HUES6 (cell line): ENCODE data around the gene CYTH1.
"Not testable (repeated sequence)": the region's sequence is repeated elsewhere in the genome, so short reads cannot be mapped to it uniquely, and the experiment has no call there.

Source experiments
- H3K27ac ChIP-seq: 2 replicates; pipeline ENCODE4 v1.7.0; 2013; ENCODE audit warnings: low read depth, mild to moderate bottlenecking, low read length, inconsistent platforms
- H3K27me3 ChIP-seq: 2 replicates; pipeline ENCODE4 v1.6.1; 2013; ENCODE audit warnings: low read length; ENCODE audit not compliant: control insufficient read depth, insufficient read depth
- H3K36me3 ChIP-seq: 2 replicates; pipeline ENCODE4 v1.6.1; 2013; ENCODE audit warnings: low read length; ENCODE audit not compliant: control insufficient read depth, insufficient read depth
- H3K4me1 ChIP-seq: 2 replicates; pipeline ENCODE4 v1.6.1; 2013; ENCODE audit warnings: low read length; ENCODE audit not compliant: control insufficient read depth, insufficient read depth
- H3K4me3 ChIP-seq: 2 replicates; pipeline ENCODE4 v1.5.1; 2013; ENCODE audit warnings: low read depth, low read length
- H3K9ac ChIP-seq: one replicate; pipeline ENCODE4 v1.6.1; 2013; ENCODE audit warnings: mild to moderate bottlenecking, low read length
- H3K9me3 ChIP-seq: 2 replicates; pipeline ENCODE4 v1.6.1; 2013; ENCODE audit warnings: low read depth, low read length; ENCODE audit not compliant: control insufficient read depth, insufficient read depth

The CYTH1 gene

DNA sequence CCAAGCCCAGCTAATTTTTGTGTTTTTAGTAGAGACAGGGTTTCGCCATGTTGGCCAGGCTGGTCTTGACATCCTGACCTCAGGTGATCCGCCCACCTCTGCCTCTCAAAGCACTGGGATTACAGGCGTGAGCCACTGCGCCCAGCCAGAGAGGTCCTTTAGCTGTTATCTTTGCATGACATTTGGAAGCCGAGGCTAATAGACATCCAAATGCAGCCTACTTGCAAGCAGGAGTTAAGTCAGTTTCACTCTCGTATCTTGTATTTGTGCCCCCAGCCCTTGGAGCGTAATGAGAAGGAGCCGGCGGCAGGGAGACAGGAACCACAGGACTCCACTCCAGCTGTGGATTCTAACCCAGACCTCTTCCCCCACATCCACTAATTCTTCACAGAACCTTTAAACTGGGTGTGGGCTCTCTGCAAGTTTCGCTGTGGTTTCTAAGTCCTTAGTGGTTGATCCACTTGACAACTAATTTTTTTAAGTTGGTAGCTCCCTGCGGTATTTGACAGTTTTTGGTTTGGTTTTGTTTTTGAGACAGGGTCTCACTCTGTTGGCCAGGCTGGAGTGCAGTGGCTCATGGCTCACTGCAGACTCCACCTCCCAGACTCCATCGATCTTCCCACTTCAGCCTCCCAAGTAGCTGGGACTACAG lies 3.1 kb upstream of the CYTH1 start:
- no peaks in the 10 kb centered on the region for H3K27me3 ChIP-seq

DNA sequence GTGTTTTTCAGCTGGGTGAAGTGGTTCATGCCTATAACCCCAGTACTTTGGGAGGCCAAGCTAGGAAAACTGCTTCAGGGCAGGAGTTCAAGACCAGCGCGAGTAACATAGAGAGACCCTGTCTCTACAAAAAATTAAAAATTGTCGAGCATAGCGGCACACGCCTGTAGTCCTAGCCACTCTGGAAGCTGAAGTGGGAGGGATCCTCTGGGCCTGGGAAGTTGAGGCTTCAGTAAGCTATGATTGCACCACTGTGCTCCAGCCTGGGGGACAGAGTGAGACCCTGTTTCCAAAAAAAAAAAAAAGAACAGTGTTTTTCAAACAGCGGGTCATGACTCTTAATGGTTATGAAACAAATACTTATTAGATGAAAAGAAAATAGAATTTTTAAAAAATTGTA lies 2.3 kb upstream of the CYTH1 start:
- no peaks in the 10 kb centered on the region for H3K9me3 ChIP-seq
- 0 out of 2 replicates have a peak, but pooled peaks cover 3% of the 10 kb centered on the region for H3K4me1 ChIP-seq
- H3K27me3 ChIP-seq = no peaks in the 10 kb centered on the region
- H3K36me3 ChIP-seq = no peaks in the 10 kb centered on the region
- no peak overlapping the region for H3K27ac ChIP-seq
- no peak overlapping the region for H3K9ac ChIP-seq
- no peak overlapping the region for H3K4me3 ChIP-seq

More for the DNA sequence above, 3.1 kb upstream of the CYTH1 start:
- Histone ChIP-seq H3K9me3 (no peaks in the 10 kb centered on the region), H3K4me3 (no peak overlapping the region), H3K36me3 (no peaks in the 10 kb centered on the region; the same call in 1 of the 2 replicates), H3K4me1 (0 out of 2 replicates have a peak, but pooled peaks cover 3% of the 10 kb centered on the region), H3K9ac (no peak overlapping the region), H3K27ac (no peak overlapping the region)

DNA sequence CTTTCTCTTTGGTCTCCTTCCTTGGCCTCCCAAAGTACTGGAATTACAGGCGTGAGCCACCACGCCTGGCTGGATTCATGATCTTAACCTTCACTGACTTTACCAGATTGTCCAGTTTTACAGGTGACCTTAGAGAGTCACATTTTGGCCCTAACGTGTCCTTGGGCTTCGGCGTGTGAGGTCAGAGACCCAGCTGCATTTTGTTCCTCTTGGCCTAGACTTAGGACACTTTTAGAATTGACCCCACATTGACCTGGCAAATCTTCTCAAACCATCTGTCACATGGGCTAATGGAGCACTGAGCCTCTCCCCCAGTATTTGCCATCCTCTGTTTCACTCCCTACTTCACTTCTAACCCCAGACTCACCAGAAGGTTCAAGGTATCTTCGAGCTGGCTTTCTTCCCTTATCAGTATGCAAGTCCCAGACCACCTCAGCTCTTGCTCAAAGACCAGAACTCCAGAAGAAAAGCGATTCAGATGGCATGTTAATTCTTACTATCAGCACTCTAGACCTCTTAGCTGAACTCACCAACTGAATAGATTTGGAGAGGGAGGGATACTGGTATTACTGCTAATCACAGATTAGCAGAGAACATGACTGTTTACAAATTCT lies 1.7 kb upstream of the CYTH1 start:
- H3K9me3 ChIP-seq = no peaks in the 10 kb centered on the region
- H3K9ac ChIP-seq = no peak overlapping the region
- H3K4me3 ChIP-seq = no peak overlapping the region
- no peaks in the 10 kb centered on the region for H3K36me3 ChIP-seq
- H3K27ac ChIP-seq = no peak overlapping the region
- no peaks in the 10 kb centered on the region for H3K27me3 ChIP-seq
- 0 out of 2 replicates have a peak, but pooled peaks cover 3% of the 10 kb centered on the region for H3K4me1 ChIP-seq

DNA sequence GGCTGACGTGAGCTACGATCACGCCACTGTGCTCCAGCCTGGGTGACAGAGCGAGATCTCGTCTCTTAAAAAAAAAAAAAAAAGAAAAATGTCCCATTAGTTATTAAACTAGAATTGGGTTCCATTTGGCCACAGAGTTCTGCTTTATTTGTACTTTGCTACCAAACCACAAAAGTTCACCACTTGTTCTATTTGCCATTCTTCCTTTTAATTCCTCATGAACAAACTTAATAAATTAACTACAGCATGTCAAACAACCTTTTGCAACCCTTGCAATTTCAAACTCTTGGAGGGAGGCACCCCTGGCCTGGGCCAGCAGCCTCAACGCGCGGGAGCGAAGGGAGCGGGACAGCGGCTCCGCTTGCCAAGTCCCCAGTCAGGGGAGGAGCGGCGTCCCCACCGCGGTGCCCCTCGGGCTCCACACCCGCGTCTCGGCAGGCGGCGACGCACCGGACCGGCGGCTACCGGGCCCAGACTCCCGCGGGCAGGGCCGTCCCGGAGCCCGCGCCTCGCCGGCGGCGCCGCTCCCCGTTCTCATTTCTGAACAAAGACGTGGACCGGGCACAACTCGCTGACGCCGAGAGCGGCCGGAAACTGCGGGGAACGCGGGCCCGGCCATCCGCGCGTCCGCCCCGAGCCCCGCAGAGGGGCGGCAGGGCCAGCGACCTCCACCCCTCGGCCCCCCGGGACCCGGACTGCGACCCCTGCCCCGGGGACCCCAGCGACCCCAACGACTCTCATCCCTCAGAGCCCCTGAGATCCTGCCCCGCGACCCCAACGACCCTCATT lies 775 bp downstream of the CYTH1 start:
- Histone ChIP-seq H3K9me3 (no peaks in the 10 kb centered on the region), H3K27me3 (no peaks in the 10 kb centered on the region), H3K36me3 (no peaks in the 10 kb centered on the region), H3K27ac (no peak overlapping the region), H3K4me1 (0 out of 2 replicates have a peak, but pooled peaks cover 3% of the 10 kb centered on the region), H3K4me3 (peak overlapping the region; percentile 83), H3K9ac (peak overlapping the region; percentile 87)

DNA sequence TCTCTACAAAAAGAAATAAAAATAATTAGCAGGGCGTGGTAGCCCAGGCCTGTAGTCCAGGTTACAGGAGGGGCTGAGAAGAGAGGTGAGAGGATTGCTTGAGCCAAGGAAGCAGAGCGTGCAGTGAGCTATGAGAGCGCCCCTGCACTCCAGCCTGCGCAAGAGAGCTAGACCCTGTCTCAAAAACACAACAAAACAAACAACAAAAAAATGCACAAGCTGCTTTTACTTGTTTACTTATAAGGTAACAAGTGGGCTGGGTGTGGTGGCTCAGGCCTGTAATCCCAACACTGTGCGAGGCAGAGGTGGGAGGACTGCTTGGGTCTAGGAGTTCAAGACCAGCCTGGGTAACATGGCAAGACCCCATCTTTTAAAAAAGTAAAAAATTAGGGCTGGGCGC lies 1.7 kb downstream of the CYTH1 start:
- Histone ChIP-seq H3K27me3 (no peaks in the 10 kb centered on the region), H3K4me1 (0 out of 2 replicates have a peak, but pooled peaks cover 3% of the 10 kb centered on the region), H3K9me3 (no peaks in the 10 kb centered on the region), H3K4me3 (no peak overlapping the region), H3K9ac (no peak overlapping the region), H3K27ac (no peak overlapping the region), H3K36me3 (no peaks in the 10 kb centered on the region)

DNA sequence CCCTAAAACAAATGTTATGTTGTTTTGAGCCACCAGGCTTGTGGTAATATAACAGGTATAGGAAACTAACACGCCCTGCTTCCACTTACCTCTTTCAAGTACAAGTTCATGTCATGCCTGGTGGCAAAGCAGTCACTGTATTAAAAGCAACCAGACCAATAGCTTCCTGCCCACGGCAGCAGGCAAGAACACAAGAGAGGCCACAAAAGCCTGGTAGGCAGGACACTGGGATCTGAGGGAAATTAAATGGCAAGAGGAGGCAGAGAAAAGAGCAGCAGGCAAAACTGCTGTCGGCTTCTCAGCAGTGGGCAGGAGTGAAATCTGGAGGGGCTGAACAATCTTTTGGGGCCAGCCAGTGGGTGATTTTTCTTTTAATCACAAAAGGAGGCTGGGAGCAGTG lies 2.2 kb downstream of the CYTH1 start:
- Histone ChIP-seq H3K4me1 (0 out of 2 replicates have a peak, but pooled peaks cover 3% of the 10 kb centered on the region), H3K9me3 (no peaks in the 10 kb centered on the region), H3K4me3 (no peak overlapping the region), H3K27ac (no peak overlapping the region), H3K27me3 (no peaks in the 10 kb centered on the region), H3K9ac (no peak overlapping the region), H3K36me3 (no peaks in the 10 kb centered on the region)

DNA sequence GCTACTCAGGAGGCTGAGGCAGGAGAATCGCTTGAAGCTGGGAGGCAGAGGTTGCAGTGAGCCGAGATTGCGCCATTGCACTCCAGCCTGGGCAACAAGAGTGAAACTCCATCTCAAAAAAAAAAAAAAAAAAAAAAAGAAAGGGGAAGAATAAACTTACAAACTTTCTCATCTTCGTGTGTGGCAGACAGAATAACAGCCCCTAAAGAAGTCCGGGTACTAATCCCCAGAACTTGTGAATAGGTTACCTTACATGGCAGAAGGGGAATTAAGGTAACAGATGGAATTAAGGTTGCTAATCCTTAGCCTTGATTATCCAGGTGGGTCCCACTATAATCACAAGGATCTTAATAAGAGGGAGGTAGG lies 2.8 kb downstream of the CYTH1 start:
- H3K9ac ChIP-seq, H3K27me3 ChIP-seq, H3K36me3 ChIP-seq, H3K4me1 ChIP-seq, H3K9me3 ChIP-seq, H3K27ac ChIP-seq, H3K4me3 ChIP-seq: not testable (repeated sequence)

DNA sequence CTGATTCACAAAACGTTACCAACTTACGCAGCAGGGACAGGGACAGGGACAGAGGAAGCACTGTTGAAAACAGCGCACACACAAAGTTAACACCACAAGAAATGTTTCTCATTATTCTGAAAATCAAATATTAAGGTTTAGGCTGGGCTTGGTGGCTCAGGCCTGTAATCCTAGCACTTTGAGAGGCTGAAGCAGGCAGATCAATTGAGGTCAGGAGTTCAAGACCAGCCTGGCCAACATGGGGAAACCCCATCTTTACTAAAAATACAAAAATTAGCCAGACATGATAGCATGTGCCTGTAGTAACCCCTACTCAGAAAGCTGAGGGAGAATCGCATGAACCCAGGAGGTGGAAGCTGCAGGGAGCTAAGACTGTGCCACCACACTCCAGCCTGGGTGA lies 4.2 kb downstream of the CYTH1 start:
- no peaks in the 10 kb centered on the region for H3K36me3 ChIP-seq
- no peak overlapping the region for H3K9ac ChIP-seq
- H3K27me3 ChIP-seq = no peaks in the 10 kb centered on the region
- no peaks in the 10 kb centered on the region for H3K9me3 ChIP-seq
- no peak overlapping the region for H3K27ac ChIP-seq
- H3K4me1 ChIP-seq = 0 out of 2 replicates have a peak, but pooled peaks cover 3% of the 10 kb centered on the region
- H3K4me3 ChIP-seq = no peak overlapping the region

DNA sequence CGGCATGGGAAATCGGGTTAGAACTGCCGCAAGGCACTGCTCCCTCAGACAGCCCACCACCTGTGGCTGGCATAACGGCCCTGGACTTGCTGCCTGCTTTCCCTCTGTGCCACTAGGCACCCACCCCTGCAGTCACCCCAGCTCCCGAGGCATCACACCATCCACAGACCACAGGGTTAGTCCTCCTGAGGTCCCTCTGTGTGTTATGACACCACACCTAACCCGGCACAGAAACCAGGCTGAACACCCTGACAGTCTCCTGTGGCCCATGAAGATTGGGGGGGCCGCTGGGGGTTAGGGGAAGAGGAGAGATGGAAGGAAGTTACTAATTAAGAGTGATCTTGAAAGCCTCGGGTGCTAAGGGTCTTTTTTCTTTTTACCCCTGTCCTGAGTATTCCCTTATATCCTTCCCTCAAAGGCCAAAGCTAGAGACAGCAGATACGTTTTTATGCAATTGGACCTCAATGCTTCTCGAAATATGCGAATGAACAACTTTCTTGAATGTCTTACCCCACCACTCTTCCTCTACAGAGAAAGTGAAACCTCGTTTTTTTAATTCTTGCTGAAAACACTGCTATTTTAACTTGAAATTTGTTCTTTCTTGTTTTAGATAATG lies 7.0 kb downstream of the CYTH1 start:
- Histone ChIP-seq H3K9ac (no peak overlapping the region), H3K36me3 (no peaks in the 10 kb centered on the region), H3K4me1 (no peaks in the 10 kb centered on the region), H3K27me3 (no peaks in the 10 kb centered on the region), H3K9me3 (no peaks in the 10 kb centered on the region), H3K27ac (no peak overlapping the region), H3K4me3 (no peak overlapping the region)

DNA sequence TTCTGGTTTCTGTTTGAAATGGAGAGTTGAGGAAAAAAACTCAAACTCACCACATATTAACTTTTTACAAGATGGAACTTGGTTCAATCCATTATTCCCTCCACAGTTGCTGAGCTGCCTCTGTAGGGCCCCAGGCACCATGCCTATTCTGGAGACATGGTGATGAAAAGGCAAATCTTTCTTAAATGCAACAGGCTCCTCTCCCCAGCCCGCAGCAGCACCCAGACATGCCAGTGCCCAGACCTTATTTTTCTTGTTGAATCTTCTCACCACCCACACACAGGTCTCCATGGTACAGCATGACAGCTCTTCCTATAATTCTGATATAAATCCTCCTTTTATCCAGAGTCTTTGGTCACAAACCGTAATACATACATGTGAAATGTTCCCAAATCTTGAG lies 7.6 kb downstream of the CYTH1 start:
- Histone ChIP-seq H3K4me1 (no peaks in the 10 kb centered on the region), H3K27me3 (no peaks in the 10 kb centered on the region), H3K9me3 (no peaks in the 10 kb centered on the region), H3K36me3 (no peaks in the 10 kb centered on the region), H3K27ac (no peak overlapping the region), H3K9ac (no peak overlapping the region), H3K4me3 (no peak overlapping the region)
